Measurements from ENCODE around the gene TTK. TPM values are rescaled to one million over a fixed set of nuclear protein-coding genes. Genes with fewer than 3 reads are reported as not detected.

Gene TTK
- total RNA-seq, 1 experiment from 2014 or later, result 62.5 TPM

GRCh38 chr6:80005406-80005805 is 957 bp downstream of the TTK start:
- Histone ChIP-seq H3K9me3 (ENCODE audit: low read depth, low read length, poor library complexity, severe bottlenecking) (no peaks in the 10 kb centered on the region), H3K27ac (ENCODE audit: low read depth, low read length, poor library complexity, severe bottlenecking) (peak overlapping the region; percentile 79), H3K27me3 (replicated peaks; ENCODE audit: insufficient read depth, low read depth, low read length, poor library complexity) (no peaks in the 10 kb centered on the region), H3K4me1 (ENCODE audit: insufficient read depth, low read length, poor library complexity, severe bottlenecking) (peaks cover 3% of the 10 kb centered on the region), H3K4me3 (ENCODE audit: low read depth, low read length, poor library complexity, severe bottlenecking) (peak overlapping the region; percentile 89), H3K36me3 (ENCODE audit: insufficient read depth, low read length, poor library complexity, severe bottlenecking) (peaks cover 40% of the 10 kb centered on the region)
- ChIA-PET POLR2A (ENCODE audit: low non-redundant PET) (no interaction called here), CTCF (no interaction called here)
- DNase-seq (ENCODE audit: low spot score), result no peak
- no peak for TF ChIP-seq EZH2 (IDR thresholded peaks at IDR 0.05; ENCODE audit: borderline replicate concordance, low read depth, low read length, poor library complexity, severe bottlenecking)
- no peak for TF ChIP-seq CTCF (conservative IDR thresholded peaks at IDR 0.05; ENCODE audit: low read depth, low read length)
- no TSS peak for BruUV-seq (replicated peaks)
- intact Hi-C loops (cut with micrococcal nuclease; ENCODE audit: unreplicated experiment), result loop anchor here (2.0 kb wide), 1 partner anchor 59 kb away; the partner anchor contains the start of gene ELOVL4

GRCh38 chr6:80006541-80006940 is 2.1 kb downstream of the TTK start:
- DNase-seq (ENCODE audit: low spot score), result no peak
- POLR2A ChIA-PET (ENCODE audit: low non-redundant PET), result no interaction called here
- no TSS peak for BruUV-seq (replicated peaks)
- peaks cover 3% of the 10 kb centered on the region for H3K4me1 ChIP-seq (ENCODE audit: insufficient read depth, low read length, poor library complexity, severe bottlenecking)
- no peaks in the 10 kb centered on the region for H3K9me3 ChIP-seq (ENCODE audit: low read depth, low read length, poor library complexity, severe bottlenecking)
- no peak for TF ChIP-seq CTCF (conservative IDR thresholded peaks at IDR 0.05; ENCODE audit: low read depth, low read length)
- TF ChIP-seq EZH2 (IDR thresholded peaks at IDR 0.05; ENCODE audit: borderline replicate concordance, low read depth, low read length, poor library complexity, severe bottlenecking), result no peak
- intact Hi-C loops (cut with micrococcal nuclease; ENCODE audit: unreplicated experiment), result no loop called here
- peaks cover 51% of the 10 kb centered on the region for H3K36me3 ChIP-seq (ENCODE audit: insufficient read depth, low read length, poor library complexity, severe bottlenecking)
- CTCF ChIA-PET, result no interaction called here
- no peak overlapping the region for H3K4me3 ChIP-seq (ENCODE audit: low read depth, low read length, poor library complexity, severe bottlenecking)
- no peaks in the 10 kb centered on the region for H3K27me3 ChIP-seq (replicated peaks; ENCODE audit: insufficient read depth, low read depth, low read length, poor library complexity)
- no peak overlapping the region for H3K27ac ChIP-seq (ENCODE audit: low read depth, low read length, poor library complexity, severe bottlenecking)

GRCh38 chr6:80009531-80009930 is 5.1 kb downstream of the TTK start:
- peaks cover 3% of the 10 kb centered on the region for H3K4me1 ChIP-seq (ENCODE audit: insufficient read depth, low read length, poor library complexity, severe bottlenecking)

More at GRCh38 chr6:80009531-80009930, 5.1 kb downstream of the TTK start:
- Histone ChIP-seq H3K36me3 (ENCODE audit: insufficient read depth, low read length, poor library complexity, severe bottlenecking) (peaks cover 80% of the 10 kb centered on the region), H3K27me3 (replicated peaks; ENCODE audit: insufficient read depth, low read depth, low read length, poor library complexity) (no peaks in the 10 kb centered on the region), H3K27ac (ENCODE audit: low read depth, low read length, poor library complexity, severe bottlenecking) (no peak overlapping the region), H3K4me3 (ENCODE audit: low read depth, low read length, poor library complexity, severe bottlenecking) (no peak overlapping the region), H3K9me3 (ENCODE audit: low read depth, low read length, poor library complexity, severe bottlenecking) (no peaks in the 10 kb centered on the region)
- BruUV-seq (replicated peaks), result no TSS peak
- POLR2A ChIA-PET (ENCODE audit: low non-redundant PET), result interaction anchor here (0.5 to 0.6 kb wide), 2 partner anchors 11 to 77 kb away, joined by 3 read pairs; no protein-coding TSS in a partner anchor
- TF ChIP-seq CTCF (conservative IDR thresholded peaks at IDR 0.05; ENCODE audit: low read depth, low read length) (no peak), EZH2 (IDR thresholded peaks at IDR 0.05; ENCODE audit: borderline replicate concordance, low read depth, low read length, poor library complexity, severe bottlenecking) (no peak)
- intact Hi-C loops (cut with micrococcal nuclease; ENCODE audit: unreplicated experiment), result no loop called here
- CTCF ChIA-PET, result no interaction called here
- no peak for DNase-seq (ENCODE audit: low spot score)

Data from A673 (cell line).